RKO (cell line): ENCODE results near the gene NLE1.
"Not testable (repeated sequence)": the region's sequence is repeated elsewhere in the genome, so short reads cannot be mapped to it uniquely, and the experiment has no call there.

Experiments used
- DNase-seq: peaks from one replicate; pipeline ENCODE4 v3.0.0-alpha.2; 2016; ENCODE audit warnings: low spot score

Gene NLE1

DNA sequence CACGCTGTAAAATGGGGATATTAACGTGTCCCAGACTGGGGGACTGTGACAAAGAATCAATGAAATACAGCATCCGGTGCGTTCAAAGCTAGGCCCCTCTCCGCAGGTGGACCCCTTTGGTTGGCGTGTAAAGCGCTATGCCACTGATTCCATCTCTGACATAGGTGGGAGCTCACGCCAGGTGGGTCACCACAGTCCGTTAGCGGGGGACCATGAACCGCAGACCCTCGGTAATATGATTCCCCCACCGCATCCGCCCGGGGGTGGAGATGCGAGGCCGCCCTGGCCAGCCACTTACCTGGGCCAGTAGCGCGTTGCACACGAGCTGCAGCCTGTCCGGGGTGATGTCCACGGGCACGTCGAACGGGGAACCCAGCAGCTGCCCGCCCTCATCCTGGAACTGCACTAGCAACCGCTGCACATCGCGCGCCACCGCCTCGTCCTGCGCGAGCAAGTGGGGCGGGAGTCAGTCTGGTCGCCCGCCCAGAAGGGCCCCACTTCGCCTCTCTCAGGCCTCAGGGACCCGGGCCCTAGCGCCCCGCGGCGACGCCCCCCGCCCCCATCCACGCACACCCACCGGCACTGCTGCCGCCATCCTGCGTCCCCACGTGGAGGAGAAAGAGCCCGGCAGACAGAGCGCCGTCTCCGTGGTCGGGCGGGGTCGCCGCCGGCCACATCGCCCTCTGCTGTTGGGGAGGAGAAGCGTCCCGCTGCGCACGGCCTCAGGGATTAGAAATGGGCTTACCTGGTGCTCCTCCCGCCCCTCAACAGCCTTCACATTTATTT is at the start of gene NLE1:
Gene NLE1, minus strand, starts transcription at position 623 of the 786 bp plus-strand sequence. Its CDS starts 28 bp downstream, at position 595.
- DNase-seq: peak; percentile 81

DNA sequence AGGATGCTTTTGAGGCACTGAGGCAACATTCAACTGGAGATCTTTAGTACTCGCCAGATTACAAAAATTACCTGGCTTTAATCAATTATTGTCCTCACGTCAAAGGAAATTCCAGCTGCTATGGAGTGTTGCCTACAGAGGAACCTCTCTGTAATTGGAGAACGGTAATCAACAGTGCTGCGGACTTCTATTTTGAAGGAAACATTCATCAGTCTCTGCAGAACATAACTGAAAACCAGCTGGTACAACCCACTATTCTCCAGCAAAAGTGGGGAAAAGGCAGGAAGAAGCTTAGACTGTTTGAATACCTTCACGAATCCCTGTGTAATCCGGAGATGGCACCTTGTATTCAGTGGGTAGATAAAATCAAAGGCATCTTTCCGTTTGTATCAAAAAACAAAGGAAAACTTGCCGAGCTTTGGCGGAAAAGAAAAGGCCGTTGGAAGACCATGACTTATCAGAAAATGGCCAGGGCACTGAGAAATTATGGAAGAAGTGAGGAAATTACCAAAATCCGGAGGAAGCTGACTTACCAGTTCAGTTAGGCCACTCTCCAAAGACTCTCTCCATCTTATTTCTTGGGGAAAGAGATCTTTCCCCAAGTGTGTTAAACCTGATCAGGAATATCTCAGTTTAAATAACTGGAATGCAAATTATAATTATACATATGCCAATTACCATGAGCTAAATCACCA is 49.0 kb upstream of the NLE1 start:
- DNase-seq: no peak

DNA sequence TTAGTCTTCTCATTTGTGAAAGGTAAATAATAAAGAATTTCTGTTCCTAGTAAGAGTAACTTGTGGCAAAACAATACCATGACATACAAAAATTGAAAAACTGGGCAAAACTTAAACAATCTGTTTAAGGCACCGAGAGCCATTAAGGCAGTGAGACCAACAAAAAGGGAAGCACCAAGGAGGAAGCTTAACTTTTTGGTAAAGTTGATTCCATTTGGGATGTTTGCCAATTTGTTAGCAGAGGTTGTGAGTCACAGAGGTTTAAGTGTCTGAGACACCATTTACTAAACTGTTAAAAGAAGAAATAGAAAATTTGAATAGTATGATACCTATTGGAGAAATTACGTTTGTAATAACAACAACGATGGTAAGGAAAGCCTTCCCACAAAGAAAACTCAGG is 47.2 kb upstream of the NLE1 start:
- DNase-seq: peak; percentile 7

DNA sequence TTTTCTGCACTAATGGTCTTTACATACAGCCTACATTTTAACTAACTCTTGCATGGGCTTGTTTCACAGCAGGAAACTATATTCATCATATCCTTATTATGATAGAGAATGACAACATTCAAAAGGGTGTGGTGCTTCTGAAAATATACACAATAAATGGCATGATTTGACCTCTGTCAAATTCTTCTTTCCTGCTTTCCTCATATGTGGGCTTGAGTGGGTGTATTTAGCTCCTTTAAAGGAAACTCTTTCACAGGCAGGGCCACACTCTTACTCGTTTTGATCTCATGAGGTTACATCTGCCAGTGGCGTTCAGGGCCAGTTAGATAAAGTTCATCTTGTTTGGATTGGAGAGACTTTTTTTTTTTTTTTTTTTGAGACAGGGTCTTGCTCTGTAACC is 46.0 kb upstream of the NLE1 start:
- no peak for DNase-seq

DNA sequence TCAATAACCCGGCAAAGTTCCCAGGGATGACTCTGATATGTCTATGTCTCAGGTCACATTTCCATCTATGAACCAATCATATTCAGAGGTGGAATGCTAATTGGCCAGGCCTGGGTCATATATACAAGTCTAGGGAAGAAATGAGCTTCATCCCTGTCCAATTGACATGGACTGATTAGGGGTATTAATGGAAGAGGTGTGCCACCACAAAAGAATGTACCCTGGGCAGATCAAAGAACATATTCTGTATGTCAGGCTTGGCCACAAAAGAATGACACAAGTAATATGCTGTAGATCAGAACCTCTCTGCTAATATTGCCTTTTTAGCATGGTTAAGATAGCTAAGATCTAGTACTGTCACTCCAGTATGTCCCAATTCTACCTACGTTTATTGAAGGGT is 45.4 kb upstream of the NLE1 start:
- DNase-seq: no peak

DNA sequence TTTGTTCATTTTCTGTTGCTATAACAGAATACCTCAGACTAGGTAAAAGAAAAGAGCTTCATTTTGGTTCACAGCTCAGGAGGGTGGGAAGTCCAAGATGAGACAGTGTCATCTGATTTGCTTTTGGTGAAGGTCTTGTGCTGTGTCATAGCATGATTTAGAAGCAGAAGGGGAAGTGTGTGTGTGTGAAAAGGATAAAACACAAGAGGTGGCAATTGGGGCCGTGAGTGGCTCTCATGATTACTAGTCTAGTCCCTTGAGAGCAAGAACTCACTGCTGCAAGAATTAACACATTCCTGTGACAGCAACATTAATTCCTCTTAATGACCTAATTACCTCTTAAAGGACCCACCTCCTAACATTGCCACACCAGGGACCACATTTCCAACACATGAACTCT is 43.7 kb upstream of the NLE1 start:
- no peak for DNase-seq

DNA sequence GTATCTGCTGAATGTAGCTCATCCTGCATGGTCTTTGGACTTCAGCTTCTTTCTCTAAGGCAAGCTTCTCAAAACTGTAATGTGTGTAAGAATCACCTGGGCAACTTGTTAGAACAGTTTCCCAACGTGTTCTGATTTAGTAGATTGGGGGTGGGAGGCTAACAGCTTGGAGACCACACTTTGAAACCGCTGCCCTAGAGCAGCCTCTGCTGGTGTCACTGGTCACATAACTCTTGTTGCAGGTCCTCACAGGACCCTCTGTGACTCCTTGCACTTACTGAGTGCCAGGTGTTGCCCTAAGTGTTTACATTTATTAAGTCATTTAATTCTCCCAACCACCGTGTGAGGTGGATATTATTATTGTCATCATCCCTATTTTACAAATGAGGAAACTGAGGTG is 42.2 kb upstream of the NLE1 start:
- no peak for DNase-seq

DNA sequence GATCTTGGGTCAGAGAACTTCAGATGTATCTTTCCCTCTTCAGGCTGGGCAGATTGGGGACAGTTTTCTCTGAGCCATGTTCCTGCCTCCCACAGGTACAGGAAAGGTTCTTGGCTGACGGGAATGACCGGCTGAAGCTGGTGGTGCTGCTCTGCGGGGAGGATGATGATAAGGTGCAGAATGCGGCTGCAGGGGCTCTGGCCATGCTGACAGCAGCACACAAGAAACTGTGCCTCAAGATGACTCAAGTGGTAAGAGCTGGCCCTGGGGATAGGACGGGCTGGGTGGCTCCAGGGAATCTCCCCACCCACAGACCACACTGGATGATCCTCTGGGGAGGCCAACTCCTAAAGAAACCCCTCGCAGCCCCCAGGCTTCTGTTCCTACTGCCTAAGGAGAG is 41.2 kb upstream of the NLE1 start:
- no peak for DNase-seq

DNA sequence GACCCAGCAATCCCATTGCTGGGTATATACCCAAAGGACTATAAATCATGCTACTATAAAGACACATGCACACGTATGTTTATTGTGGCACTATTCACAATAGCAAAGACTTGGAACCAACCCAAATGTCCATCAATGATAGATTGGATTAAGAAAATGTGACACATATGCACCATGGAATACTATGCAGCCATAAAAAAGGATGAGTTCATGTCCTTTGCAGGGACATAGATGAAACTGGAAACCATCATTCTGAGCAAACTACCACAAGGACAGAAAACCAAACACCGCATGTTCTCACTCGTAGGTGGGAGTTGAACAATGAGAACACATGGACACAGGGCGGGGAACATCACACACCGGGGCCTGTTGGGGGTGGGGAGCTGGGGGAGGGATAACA is 37.3 kb upstream of the NLE1 start:
- DNase-seq: not testable (repeated sequence)

DNA sequence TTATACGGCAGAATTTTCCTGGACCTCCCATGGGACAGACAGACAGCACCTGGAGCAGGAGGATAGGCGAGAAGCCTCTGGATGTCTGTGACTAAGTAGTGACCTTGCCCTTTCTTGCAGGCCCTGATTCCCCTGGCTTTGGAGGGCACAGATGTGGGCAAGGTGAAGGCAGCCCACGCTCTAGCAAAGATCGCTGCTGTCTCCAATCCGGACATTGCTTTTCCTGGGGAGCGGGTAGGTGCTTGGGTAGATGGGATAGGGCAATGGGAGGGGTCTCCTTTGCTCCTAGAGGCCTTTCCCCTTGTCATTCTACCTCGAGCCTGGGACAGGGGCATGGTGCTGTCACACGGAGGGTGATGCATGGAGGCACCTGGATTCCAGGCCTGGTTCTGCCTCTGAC is 34.8 kb upstream of the NLE1 start:
- no peak for DNase-seq

DNA sequence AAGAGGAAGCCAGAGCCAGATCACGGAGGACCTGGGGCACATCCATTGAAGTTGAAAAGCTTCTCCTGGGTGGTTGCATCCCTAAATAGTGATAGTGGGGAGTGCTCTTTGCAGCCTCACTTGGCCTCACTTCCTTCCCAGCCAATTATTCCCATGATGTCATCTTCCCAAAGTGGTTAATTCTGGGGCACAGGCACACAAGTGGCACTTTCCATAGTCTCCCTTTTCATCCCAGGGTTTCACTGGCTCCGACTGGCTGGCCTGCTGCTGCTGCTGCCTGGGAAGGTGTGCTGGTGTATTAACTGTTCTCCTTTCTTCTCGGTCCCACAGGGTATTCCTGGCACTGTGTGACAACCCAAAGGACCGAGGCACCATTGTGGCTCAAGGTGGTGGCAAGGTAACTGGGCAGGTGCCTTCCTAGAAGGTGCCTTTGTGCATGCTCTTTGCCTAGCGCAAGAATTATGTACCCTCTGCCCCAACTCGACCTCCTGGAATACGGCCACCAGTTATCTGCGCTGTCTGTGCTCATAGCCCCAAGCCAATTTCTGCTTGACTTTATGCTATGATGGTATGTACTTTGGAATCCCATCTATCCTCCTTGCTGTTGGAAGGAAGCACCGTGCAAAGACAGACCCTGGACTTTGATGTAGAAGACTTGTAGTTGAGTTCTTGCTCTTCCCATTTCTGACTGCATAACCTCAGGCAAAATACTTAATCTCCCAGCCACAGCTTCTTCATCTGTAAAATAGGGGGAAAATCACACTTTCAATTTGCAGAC is 33.7 kb upstream of the NLE1 start:
- no peak for DNase-seq

DNA sequence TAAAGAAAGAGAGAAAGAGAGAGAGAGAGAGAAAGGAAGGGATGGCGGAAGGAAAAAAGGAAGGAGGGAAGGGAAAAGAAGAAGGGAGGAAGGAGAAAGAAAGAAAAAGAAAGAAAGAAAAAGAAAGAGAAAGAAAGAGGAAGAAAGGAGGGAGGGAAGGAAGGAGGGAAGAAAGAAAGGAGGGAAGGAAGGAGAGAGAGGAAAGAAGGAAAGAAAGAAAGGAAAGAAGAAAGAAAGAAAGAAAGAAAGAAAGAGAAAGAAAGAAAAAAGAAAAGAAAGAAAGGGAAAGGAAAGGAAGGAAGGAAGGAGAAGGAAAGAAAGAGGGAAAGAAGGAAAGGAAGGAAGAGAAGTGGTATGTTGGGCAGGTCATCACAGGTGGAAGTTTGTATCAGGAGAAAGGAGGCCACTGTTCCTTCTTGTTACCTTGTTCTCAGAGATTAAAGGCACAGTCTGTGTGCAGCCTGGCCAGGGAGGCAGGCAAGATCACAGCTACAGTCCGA is 32.8 kb upstream of the NLE1 start:
- DNase-seq: no peak

DNA sequence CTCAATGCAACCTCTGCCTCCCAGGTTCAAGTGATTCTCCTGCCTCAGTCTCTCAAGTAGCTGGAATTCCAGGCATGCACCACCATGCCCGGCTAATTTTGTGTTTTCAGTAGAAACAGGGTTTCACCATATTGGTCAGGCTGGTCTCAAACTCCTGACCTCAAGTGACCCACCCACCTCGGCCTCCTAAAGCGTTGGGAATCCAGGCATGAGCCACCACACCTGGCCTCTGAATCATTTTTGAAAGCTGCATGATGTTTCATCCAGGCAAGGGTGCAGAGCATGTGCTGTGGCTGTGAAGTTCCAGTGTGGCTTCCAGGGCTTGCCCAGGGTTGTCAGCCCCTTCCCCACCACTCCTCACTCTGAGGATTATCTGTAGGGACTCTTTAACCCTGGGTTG is 30.2 kb upstream of the NLE1 start:
- DNase-seq: not testable (repeated sequence)

DNA sequence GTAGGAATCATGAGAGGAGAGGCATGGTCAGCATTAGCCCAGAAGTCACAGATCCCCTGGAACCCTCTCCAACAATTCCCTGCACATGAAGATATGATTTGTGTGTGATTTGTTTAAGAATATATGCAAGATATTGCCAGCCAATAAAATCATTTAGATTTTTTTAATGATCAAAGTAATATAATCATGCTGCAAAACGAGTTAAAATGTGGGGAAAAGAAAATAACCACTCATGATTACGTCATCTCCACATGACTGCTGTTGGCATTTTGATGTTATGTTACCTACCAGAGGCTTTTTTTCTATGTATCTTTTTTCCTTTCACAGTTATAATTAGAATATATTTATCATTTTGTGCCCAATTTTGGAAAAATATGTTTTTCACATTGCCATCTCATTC is 29.7 kb upstream of the NLE1 start:
- DNase-seq: peak; percentile 37

DNA sequence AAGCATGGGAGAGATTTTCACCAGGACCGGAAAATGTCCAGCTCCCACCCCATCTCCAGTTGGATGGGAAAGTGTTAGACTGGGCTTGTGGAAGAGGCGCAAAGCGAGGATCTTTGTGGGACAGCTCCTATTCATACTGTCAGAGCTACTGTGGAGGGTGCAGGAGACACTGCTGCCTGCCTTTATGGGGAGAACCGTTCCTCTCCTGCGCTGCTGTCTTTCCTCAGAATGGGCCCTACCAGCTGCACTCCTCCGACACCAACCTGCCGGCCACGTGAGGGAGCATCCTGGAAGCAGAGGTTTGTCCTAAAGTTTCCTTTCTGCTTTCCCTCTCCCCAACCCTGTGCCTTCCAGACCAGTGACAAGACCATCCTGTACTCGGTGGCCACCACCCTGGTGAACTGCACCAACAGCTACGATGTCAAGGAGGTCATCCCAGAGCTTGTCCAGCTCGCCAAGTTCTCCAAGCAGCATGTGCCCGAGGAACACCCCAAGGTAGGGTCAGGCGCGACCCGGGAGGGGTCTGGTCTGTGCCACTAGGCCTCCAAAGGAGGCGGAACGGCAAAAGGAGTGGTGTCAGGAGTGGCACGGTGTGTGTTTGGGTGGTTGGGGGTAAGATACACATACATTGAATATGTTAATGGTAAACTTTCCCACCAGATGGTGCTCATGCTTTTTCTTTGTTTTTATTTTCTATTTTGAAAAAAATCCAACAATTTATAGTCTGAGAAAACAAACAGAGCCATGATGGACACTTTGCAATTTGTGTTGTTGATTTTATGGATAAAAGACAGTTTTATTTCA is 29.1 kb upstream of the NLE1 start:
- DNase-seq: peak; percentile 37

DNA sequence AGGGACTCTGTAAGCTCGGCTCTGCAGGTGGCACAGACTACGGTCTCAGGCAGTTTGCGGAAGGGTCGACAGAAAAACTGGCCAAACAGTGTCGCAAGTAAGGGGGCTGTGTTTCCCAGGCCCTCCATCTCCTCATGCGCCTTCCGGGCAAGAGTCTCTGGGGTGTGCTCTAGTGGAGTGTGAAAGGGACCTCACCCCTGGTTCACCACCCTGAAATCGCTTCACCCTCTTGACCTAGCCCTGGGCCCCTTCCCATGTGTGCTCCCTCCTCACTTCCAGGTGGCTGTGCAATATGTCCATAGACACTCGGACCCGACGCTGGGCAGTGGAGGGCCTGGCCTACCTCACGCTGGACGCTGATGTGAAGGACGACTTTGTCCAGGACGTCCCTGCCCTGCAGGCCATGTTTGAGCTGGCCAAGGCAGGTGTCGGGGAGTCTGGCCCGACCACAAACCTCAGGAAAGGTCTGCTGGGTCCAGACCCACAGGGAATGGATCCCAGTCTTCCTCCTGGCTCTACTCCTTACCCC is 27.8 kb upstream of the NLE1 start:
- no peak for DNase-seq

DNA sequence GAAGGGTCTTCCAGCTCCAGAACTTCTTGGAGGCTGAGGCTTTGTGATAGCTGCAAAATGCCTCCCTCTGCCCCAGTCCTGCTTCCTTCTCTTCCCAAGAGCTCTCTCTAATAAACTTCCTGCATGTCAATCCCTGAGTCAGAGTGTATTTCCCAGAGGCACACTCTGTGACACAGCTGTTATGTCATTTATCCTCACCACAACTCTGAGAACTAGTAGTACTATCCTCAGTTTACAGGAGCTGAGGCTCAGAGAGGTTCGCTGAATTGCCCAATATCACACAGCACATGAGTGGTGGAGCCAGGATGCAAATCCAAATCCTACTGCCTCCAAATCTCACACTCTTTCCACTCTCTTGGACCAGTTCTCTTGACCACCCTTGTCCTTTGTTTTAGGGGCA is 25.6 kb upstream of the NLE1 start:
- DNase-seq: peak; percentile 67

DNA sequence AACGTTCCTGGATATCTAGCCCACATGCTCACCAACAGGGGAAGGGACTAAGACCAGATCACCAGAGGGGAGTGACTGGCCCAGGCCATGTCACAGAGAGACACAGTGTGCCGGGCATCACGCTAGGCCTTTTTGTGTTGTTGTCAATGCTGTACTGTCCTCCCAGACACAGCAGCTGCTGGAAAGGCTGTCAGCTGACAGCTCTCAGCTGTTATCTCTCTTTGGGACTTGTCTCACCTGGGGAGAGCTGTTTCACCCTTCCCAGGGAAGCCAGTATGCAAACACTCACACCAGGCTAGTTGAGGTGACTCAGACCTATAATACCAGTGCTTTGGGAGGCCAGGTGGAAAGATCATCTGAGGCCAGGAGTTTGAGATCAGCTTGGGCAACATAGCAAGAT is 24.9 kb upstream of the NLE1 start:
- DNase-seq: no peak

DNA sequence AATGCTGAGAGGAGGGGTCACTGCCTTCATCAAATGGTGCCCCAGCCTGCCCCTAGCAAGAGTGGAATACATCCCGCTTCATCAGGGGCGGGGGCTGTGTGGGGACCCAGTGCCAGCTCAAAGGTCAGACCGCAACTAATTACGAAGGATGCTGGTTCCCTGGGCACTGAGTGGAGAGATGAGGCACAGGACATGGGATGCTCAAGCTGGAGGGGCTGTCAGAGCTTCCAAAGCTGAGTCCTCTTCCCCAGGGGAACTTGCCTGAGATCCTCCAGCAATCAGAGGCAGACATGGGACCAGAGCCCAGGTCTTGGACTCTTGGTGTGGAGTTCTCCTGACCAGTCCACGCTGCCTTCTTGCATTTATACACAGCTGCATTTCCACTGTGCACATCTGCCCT is 24.4 kb upstream of the NLE1 start:
- no peak for DNase-seq

DNA sequence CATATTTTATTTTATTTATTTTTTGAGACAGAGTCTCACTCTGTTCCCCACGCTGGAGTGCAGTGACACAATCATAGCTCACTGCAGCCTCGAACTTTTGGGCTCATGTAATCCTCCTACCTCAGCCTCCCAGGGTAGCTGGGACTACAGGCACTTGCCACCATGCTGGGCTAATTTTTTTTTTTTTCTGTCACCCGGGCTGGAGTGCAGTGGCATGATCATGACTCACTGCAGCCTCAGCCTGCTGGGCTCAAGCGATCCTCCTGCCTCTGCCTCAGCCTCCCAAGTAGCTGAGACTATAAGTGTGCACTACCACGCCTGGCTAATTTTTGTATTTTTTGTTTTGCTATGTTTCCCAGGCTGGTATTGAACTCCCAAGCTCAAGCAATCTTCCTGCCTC is 22.6 kb upstream of the NLE1 start:
- DNase-seq: no peak

DNA sequence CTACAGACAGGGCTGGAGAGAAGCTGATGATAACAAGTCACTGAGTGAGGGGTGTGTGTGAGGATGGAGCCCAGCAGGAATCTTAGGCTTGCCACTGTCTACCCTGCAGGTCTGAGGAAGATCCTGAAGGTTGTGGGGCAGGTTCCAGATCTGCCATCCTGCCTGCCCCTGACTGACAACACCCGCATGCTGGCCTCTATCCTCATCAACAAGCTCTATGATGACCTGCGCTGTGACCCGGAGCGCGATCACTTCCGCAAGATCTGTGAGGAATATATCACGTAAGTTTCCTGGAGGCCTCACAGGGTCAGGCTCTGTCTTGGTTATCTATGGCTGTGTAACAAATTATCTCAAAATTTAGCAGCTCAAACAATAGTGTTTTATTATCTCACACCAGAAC is 21.8 kb upstream of the NLE1 start:
- DNase-seq: no peak

DNA sequence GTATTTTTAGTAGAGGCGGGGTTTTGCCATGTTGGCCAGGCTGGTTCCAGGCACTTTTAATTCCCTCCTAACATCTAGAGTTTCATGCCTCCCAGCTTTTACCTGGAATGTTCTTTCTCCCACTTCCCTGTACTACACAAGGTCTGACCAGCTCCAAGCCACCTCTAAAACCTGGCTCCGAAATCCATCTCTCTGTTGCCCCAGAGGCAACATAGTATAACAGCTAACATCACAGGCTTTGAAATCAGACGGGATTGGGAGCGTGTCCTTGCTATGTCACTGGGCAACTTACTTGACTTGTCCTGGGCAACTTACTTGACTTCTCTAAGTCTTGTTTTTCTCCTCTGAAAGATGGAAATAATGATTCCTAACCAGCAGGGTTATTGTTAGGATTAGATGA is 20.7 kb upstream of the NLE1 start:
- DNase-seq: no peak
